ENCODE data around the gene ATP6V1G3. TPM values are rescaled to one million over a fixed set of nuclear protein-coding genes. Genes with fewer than 3 reads are reported as not detected.

ATP6V1G3 gene
- total and polyA plus RNA-seq, 4 donors: not detected

Other genes with a start within 250 kb of the ATP6V1G3 start
- 10 to 100 TPM in 1 of 2 donors, 1 to 10 TPM in 1; 9.0 to 38.4 TPM for gene PTPRC, start 98.4 kb upstream of the ATP6V1G3 start, total RNA-seq
- gene PTPRC, start 98.4 kb upstream of the ATP6V1G3 start, polyA plus RNA-seq (ENCODE audit: insufficient read length in 2 of 2): 1 to 10 TPM; 3.7 to 8.0 TPM

Measured in spinal cord (tissue), 4 donors.